ENCODE measurements around the gene FOXP1.

The FOXP1 gene

GRCh38 chr3:71070497-71071463, 512.7 kb downstream of the FOXP1 start:
- Mint-ChIP-seq H3K27ac (peak overlapping the region; percentile 90), H3K4me3 (peak overlapping the region; percentile 46), H3K27me3 (no peaks in the 10 kb centered on the region)

GRCh38 chr3:71069797-71070196, 513.7 kb downstream of the FOXP1 start:
- Mint-ChIP-seq H3K27me3 (no peaks in the 10 kb centered on the region), H3K9me3 (ENCODE audit: low read depth) (no peaks in the 10 kb centered on the region), H3K27ac (peak overlapping the region; percentile 90), H3K36me3 (peaks cover 5% of the 10 kb centered on the region), H3K4me1 (ENCODE audit: low read depth) (peaks cover 86% of the 10 kb centered on the region), H3K4me3 (peak overlapping the region; percentile 59)

More at GRCh38 chr3:71070497-71071463, 512.7 kb downstream of the FOXP1 start:
- no peaks in the 10 kb centered on the region for H3K9me3 Mint-ChIP-seq (ENCODE audit: low read depth)
- H3K4me1 Mint-ChIP-seq (ENCODE audit: low read depth): peaks cover 94% of the 10 kb centered on the region
- peaks cover 5% of the 10 kb centered on the region for H3K36me3 Mint-ChIP-seq

GRCh38 chr3:71067977-71068654, 515.4 kb downstream of the FOXP1 start:
- Mint-ChIP-seq H3K4me3 (peak overlapping the region; percentile 40), H3K9me3 (ENCODE audit: low read depth) (no peaks in the 10 kb centered on the region), H3K36me3 (peaks cover 2% of the 10 kb centered on the region), H3K27ac (peak overlapping the region; percentile 90), H3K27me3 (no peaks in the 10 kb centered on the region), H3K4me1 (ENCODE audit: low read depth) (peaks cover 70% of the 10 kb centered on the region)

- H3K27me3 Mint-ChIP-seq: no peaks in the 10 kb centered on the region
- H3K4me3 Mint-ChIP-seq: peak overlapping the region; percentile 88
- H3K27ac Mint-ChIP-seq: peak overlapping the region; percentile 97
- peaks cover 6% of the 10 kb centered on the region for H3K36me3 Mint-ChIP-seq
- peaks cover 64% of the 10 kb centered on the region for H3K4me1 Mint-ChIP-seq (ENCODE audit: low read depth)
- H3K9me3 Mint-ChIP-seq (ENCODE audit: low read depth): no peaks in the 10 kb centered on the region
These were observed 516.7 kb downstream of the FOXP1 start for GRCh38 chr3:71066849-71067261.

GRCh38 chr3:71066356-71066755, 517.2 kb downstream of the FOXP1 start:
- Mint-ChIP-seq H3K9me3 (ENCODE audit: low read depth) (no peaks in the 10 kb centered on the region), H3K4me1 (ENCODE audit: low read depth) (peaks cover 63% of the 10 kb centered on the region), H3K27me3 (no peaks in the 10 kb centered on the region), H3K27ac (peak overlapping the region; percentile 97), H3K36me3 (peaks cover 9% of the 10 kb centered on the region), H3K4me3 (peak overlapping the region; percentile 88)

GRCh38 chr3:71065764-71066013, 517.8 kb downstream of the FOXP1 start:
- peaks cover 63% of the 10 kb centered on the region for H3K4me1 Mint-ChIP-seq (ENCODE audit: low read depth)
- H3K4me3 Mint-ChIP-seq: peak overlapping the region; percentile 88
- H3K27ac Mint-ChIP-seq: peak overlapping the region; percentile 97

GRCh38 chr3:71064956-71065763, 518.4 kb downstream of the FOXP1 start:
- H3K27ac Mint-ChIP-seq: peak overlapping the region; percentile 97
- H3K9me3 Mint-ChIP-seq (ENCODE audit: low read depth): no peaks in the 10 kb centered on the region
- peaks cover 63% of the 10 kb centered on the region for H3K4me1 Mint-ChIP-seq (ENCODE audit: low read depth)
- peaks cover 14% of the 10 kb centered on the region for H3K36me3 Mint-ChIP-seq
- peak overlapping the region; percentile 88 for H3K4me3 Mint-ChIP-seq
- no peaks in the 10 kb centered on the region for H3K27me3 Mint-ChIP-seq

More at GRCh38 chr3:71065764-71066013, 517.8 kb downstream of the FOXP1 start:
- Mint-ChIP-seq H3K9me3 (ENCODE audit: low read depth) (no peaks in the 10 kb centered on the region), H3K27me3 (no peaks in the 10 kb centered on the region), H3K36me3 (peaks cover 9% of the 10 kb centered on the region)

- Mint-ChIP-seq H3K27ac (no peak overlapping the region), H3K36me3 (peaks cover 14% of the 10 kb centered on the region), H3K9me3 (ENCODE audit: low read depth) (no peaks in the 10 kb centered on the region), H3K4me3 (no peak overlapping the region), H3K4me1 (ENCODE audit: low read depth) (peaks cover 63% of the 10 kb centered on the region), H3K27me3 (no peaks in the 10 kb centered on the region)
These were observed 519.1 kb downstream of the FOXP1 start for GRCh38 chr3:71064291-71064955.

- Mint-ChIP-seq H3K27me3 (no peaks in the 10 kb centered on the region), H3K4me1 (ENCODE audit: low read depth) (peaks cover 62% of the 10 kb centered on the region), H3K9me3 (ENCODE audit: low read depth) (no peaks in the 10 kb centered on the region), H3K27ac (no peak overlapping the region), H3K4me3 (no peak overlapping the region), H3K36me3 (peaks cover 14% of the 10 kb centered on the region)
These were observed 519.7 kb downstream of the FOXP1 start for GRCh38 chr3:71063773-71064290.

GRCh38 chr3:71062952-71063772, 520.4 kb downstream of the FOXP1 start:
- no peaks in the 10 kb centered on the region for H3K9me3 Mint-ChIP-seq (ENCODE audit: low read depth)
- H3K27me3 Mint-ChIP-seq: no peaks in the 10 kb centered on the region
- H3K27ac Mint-ChIP-seq: no peak overlapping the region
- peaks cover 63% of the 10 kb centered on the region for H3K4me1 Mint-ChIP-seq (ENCODE audit: low read depth)
- peaks cover 14% of the 10 kb centered on the region for H3K36me3 Mint-ChIP-seq
- no peak overlapping the region for H3K4me3 Mint-ChIP-seq

- Mint-ChIP-seq H3K27ac (no peak overlapping the region), H3K27me3 (no peaks in the 10 kb centered on the region), H3K36me3 (peaks cover 16% of the 10 kb centered on the region), H3K4me3 (no peak overlapping the region), H3K4me1 (ENCODE audit: low read depth) (peaks cover 66% of the 10 kb centered on the region), H3K9me3 (ENCODE audit: low read depth) (no peaks in the 10 kb centered on the region)
These were observed 521.2 kb downstream of the FOXP1 start for GRCh38 chr3:71062037-71062932.

GRCh38 chr3:71061581-71061980, 521.9 kb downstream of the FOXP1 start:
- Mint-ChIP-seq H3K36me3 (peaks cover 16% of the 10 kb centered on the region), H3K4me3 (no peak overlapping the region), H3K27ac (no peak overlapping the region), H3K4me1 (ENCODE audit: low read depth) (peaks cover 66% of the 10 kb centered on the region), H3K9me3 (ENCODE audit: low read depth) (no peaks in the 10 kb centered on the region), H3K27me3 (no peaks in the 10 kb centered on the region)

GRCh38 chr3:71061037-71061436, 522.5 kb downstream of the FOXP1 start:
- no peak overlapping the region for H3K27ac Mint-ChIP-seq
- no peak overlapping the region for H3K4me3 Mint-ChIP-seq
- H3K9me3 Mint-ChIP-seq (ENCODE audit: low read depth): no peaks in the 10 kb centered on the region
- no peaks in the 10 kb centered on the region for H3K27me3 Mint-ChIP-seq
- H3K4me1 Mint-ChIP-seq (ENCODE audit: low read depth): peaks cover 66% of the 10 kb centered on the region
- H3K36me3 Mint-ChIP-seq: peaks cover 16% of the 10 kb centered on the region
